OCI-LY7 (cell line): Measurements from ENCODE around the gene PPP6R3.

ENCODE experiments used
- CTCF ChIP-seq: fragments of 200-600 bp; sonication (generic); conservative IDR thresholded peaks from 2 replicates; pipeline ENCODE4 v1.5.1; 2014; ENCODE audit warnings: mild to moderate bottlenecking, antibody characterized with exemption, low read length, moderate library complexity, mixed read lengths
- EZH2phosphoT487 ChIP-seq: fragments of 200-600 bp; sonication (generic); IDR thresholded peaks from 2 replicates; pipeline ENCODE4 v1.6.1; 2018; ENCODE audit warnings: low read depth, borderline replicate concordance, mild to moderate bottlenecking, mixed run types, antibody characterized with exemption, low read length, moderate library complexity, mixed read lengths

GRCh38 chr11:68523743-68524142 is 63.2 kb downstream of the PPP6R3 start:
- TF ChIP-seq CTCF (no peak), EZH2phosphoT487 (no peak)
